IMR-90 (cell line): Measurements from ENCODE around the gene HOXD8. TPM values are rescaled to one million over a fixed set of nuclear protein-coding genes. Genes with fewer than 3 reads are reported as not detected.

Experiments used
- ATAC-seq: fragments of 200-7000 bp; cut with Tn5 transposase; 2 replicates; pipeline ENCODE4 v1.9.1; 2020; ENCODE audit warnings: low read depth, mild to moderate bottlenecking, moderate library complexity
- BruUV-seq: library from RNA; stranded (reverse); fragments of 400-500 nt; replicated peaks from 2 replicates; lab custom pipeline; 2021; lab: Mats Ljungman, UMichigan
- CTCF ChIA-PET: fragments of 300-600 bp; formaldehyde crosslinking; extraction: SDS; loops from one replicate; lab custom pipeline; 2021; ENCODE audit warnings: antibody characterized with exemption; lab: Yijun Ruan, JAX
- POLR2A ChIA-PET: fragments of 300-600 bp; sonication (Branson Sonifier 250); formaldehyde crosslinking; loops from one replicate; lab custom pipeline; 2022; ENCODE audit warnings: antibody characterized with exemption; ENCODE audit not compliant: unreplicated experiment; lab: Charles Lee
- DNase-seq: peaks from one replicate; pipeline ENCODE4 v3.0.0; 2013
- H2AFZ ChIP-seq: replicated peaks from 2 replicates; pipeline ENCODE3; 2013; ENCODE audit warnings: low read length, mild to moderate bottlenecking; ENCODE audit not compliant: poor library complexity
- H2AK5ac ChIP-seq: 2 replicates; pipeline ENCODE4 v1.6.1; 2013; ENCODE audit warnings: low read depth, low read length, inconsistent platforms
- H2AK9ac ChIP-seq: replicated peaks from 2 replicates; pipeline ENCODE3; 2013; ENCODE audit warnings: mild to moderate bottlenecking, low read depth, low read length, moderate library complexity; ENCODE audit not compliant: poor library complexity
- H2BK120ac ChIP-seq: 2 replicates; pipeline ENCODE4 v1.6.1; 2013; ENCODE audit warnings: low read depth, low read length, inconsistent platforms
- H2BK15ac ChIP-seq: 3 replicates; pipeline ENCODE4 v1.6.1; 2013; ENCODE audit warnings: low read depth, low read length, inconsistent platforms
- H2BK20ac ChIP-seq: 2 replicates; pipeline ENCODE4 v1.6.1; 2013; ENCODE audit warnings: low read depth, mild to moderate bottlenecking, inconsistent platforms, low read length, moderate library complexity
- H2BK5ac ChIP-seq: 2 replicates; pipeline ENCODE4 v1.6.1; 2013; ENCODE audit warnings: mild to moderate bottlenecking, low read depth, low read length, inconsistent platforms; ENCODE audit not compliant: poor library complexity, severe bottlenecking
- H3K14ac ChIP-seq: replicated peaks from 2 replicates; pipeline ENCODE4 v1.6.1; 2013; ENCODE audit warnings: low read depth, low read length, inconsistent platforms
- H3K18ac ChIP-seq: 2 replicates; pipeline ENCODE4 v1.6.1; 2013; ENCODE audit warnings: low read depth, low read length, control low read depth
- H3K23ac ChIP-seq: 2 replicates; pipeline ENCODE4 v1.6.1; 2013; ENCODE audit warnings: low read depth, low read length, inconsistent platforms
- H3K27ac ChIP-seq: 2 replicates; pipeline ENCODE4 v1.5.1; 2013; ENCODE audit warnings: mild to moderate bottlenecking, control low read depth, low read length; ENCODE audit not compliant: insufficient read depth
- H3K27me3 ChIP-seq: 2 replicates; pipeline ENCODE4 v1.6.1; 2013; ENCODE audit warnings: low read length; ENCODE audit not compliant: control insufficient read depth, insufficient read depth
- H3K36me3 ChIP-seq: 2 replicates; pipeline ENCODE4 v1.6.1; 2013; ENCODE audit warnings: low read length, mixed read lengths; ENCODE audit not compliant: control insufficient read depth, insufficient read depth
- H3K4ac ChIP-seq: 2 replicates; pipeline ENCODE4 v1.6.1; 2013; ENCODE audit warnings: low read depth, low read length, inconsistent platforms
- H3K4me1 ChIP-seq: 2 replicates; pipeline ENCODE4 v1.6.1; 2013; ENCODE audit warnings: low read length, mixed read lengths; ENCODE audit not compliant: control insufficient read depth, insufficient read depth
- H3K4me2 ChIP-seq: 2 replicates; pipeline ENCODE4 v1.6.1; 2013; ENCODE audit warnings: low read depth, mild to moderate bottlenecking, control low read depth, low read length, moderate library complexity
- H3K4me3 ChIP-seq: 2 replicates; pipeline ENCODE4 v1.5.1; 2013; ENCODE audit warnings: low read depth, mild to moderate bottlenecking, control low read depth, low read length, moderate library complexity; ENCODE audit not compliant: insufficient read depth
- H3K56ac ChIP-seq: 2 replicates; pipeline ENCODE4 v1.6.1; 2013; ENCODE audit warnings: low read length, inconsistent platforms; ENCODE audit not compliant: insufficient read depth; ENCODE audit errors: extremely low read depth
- H3K79me1 ChIP-seq, 2 experiments: 2 replicates each; pipeline ENCODE4 v1.6.1; 2013; ENCODE audit warnings: low read length in 2 of 2, inconsistent platforms in 1 of 2, low read depth in 1 of 2
- H3K9ac ChIP-seq: 2 replicates; pipeline ENCODE4 v1.6.1; 2013; ENCODE audit warnings: low read depth, low read length, control low read depth
- H3K9me1 ChIP-seq: 2 replicates; pipeline ENCODE4 v1.6.1; 2013; ENCODE audit warnings: low read length, inconsistent platforms; ENCODE audit not compliant: insufficient read depth
- H3K9me3 ChIP-seq: 2 replicates; pipeline ENCODE4 v1.6.1; 2013; ENCODE audit warnings: low read length; ENCODE audit not compliant: control insufficient read depth, insufficient read depth
- H4K20me1 ChIP-seq: 2 replicates; pipeline ENCODE4 v1.6.1; 2013; ENCODE audit warnings: low read length, inconsistent platforms; ENCODE audit not compliant: insufficient read depth
- H4K5ac ChIP-seq: 2 replicates; pipeline ENCODE4 v1.6.1; 2013; ENCODE audit warnings: mild to moderate bottlenecking, low read depth, low read length, control low read depth
- H4K8ac ChIP-seq, 2 experiments: 2 replicates each; pipeline ENCODE4 v1.6.1; 2013; ENCODE audit warnings: low read depth in 2 of 2, low read length in 2 of 2, control low read depth in 1 of 2, inconsistent platforms in 1 of 2
- H4K91ac ChIP-seq: 2 replicates; pipeline ENCODE4 v1.6.1; 2013; ENCODE audit warnings: low read depth, low read length, inconsistent platforms; ENCODE audit not compliant: insufficient read depth
- BHLHE40 ChIP-seq: fragments of 150-350 bp; IDR thresholded peaks from 2 replicates; pipeline ENCODE4 v1.6.1; 2016; ENCODE audit warnings: mild to moderate bottlenecking, low read depth, low read length
- FOS ChIP-seq: fragments of 150-350 bp; IDR thresholded peaks from 2 replicates; pipeline ENCODE4 v1.6.1; 2016; ENCODE audit warnings: low read depth, low read length
- NFE2L2 ChIP-seq: fragments of 150-350 bp; IDR thresholded peaks from 2 replicates; pipeline ENCODE4 v1.6.1; 2016; ENCODE audit warnings: low read depth, mild to moderate bottlenecking, low read length
- RAD21 ChIP-seq: IDR thresholded peaks from 2 replicates; pipeline ENCODE4 v1.6.1; 2012; ENCODE audit warnings: low read length, improper control_type of control experiment
- RFX5 ChIP-seq: IDR thresholded peaks from 2 replicates; pipeline ENCODE4 v1.8.0; 2012; ENCODE audit warnings: low read depth, mild to moderate bottlenecking, low read length, moderate library complexity
- SMC3 ChIP-seq: fragments of 150-350 bp; IDR thresholded peaks from 2 replicates; pipeline ENCODE4 v1.6.1; 2016; ENCODE audit warnings: low read depth, mild to moderate bottlenecking, antibody characterized with exemption, low read length, moderate library complexity
- WGBS, 2 experiments: methylation state at CpG; one replicate each; pipeline versions ENCODE4 v1.1.5 to v1.1.7; 2013; ENCODE audit warnings: missing lambda C conversion rate in 2 of 2; ENCODE audit not compliant: insufficient read length in 1 of 2; ENCODE audit errors: extremely low coverage in 2 of 2; 5-methylcytosine and 5-hydroxymethylcytosine counted together
- dilution Hi-C: fragments of 300-500 bp; cut with HindIII; formaldehyde crosslinking; loops from one replicate; pipeline ENCODE4 v1.14.3; 2018; ENCODE audit warnings: low sequenced_read_pairs; ENCODE audit not compliant: unreplicated experiment
- in situ Hi-C: fragments of 300-500 bp; cut with MboI; formaldehyde crosslinking; loops from 3 replicates; pipeline ENCODE4 v1.14.3; 2019; ENCODE audit warnings: low sequenced_read_pairs, inconsistent platforms, mixed read lengths
- intact Hi-C: fragments of 100-400 bp; cut with micrococcal nuclease; formaldehyde crosslinking; loops from 2 replicates; pipeline ENCODE4 v1.10.0; 2022
- polyA plus RNA-seq, 3 experiments: library from polyadenylated mRNA; depleted of rRNA; stranded (reverse); fragments of >200 nt; gene quantifications; 2 replicates each; pipeline ENCODE4 v1.2.3, GENCODE V29; 2012; ENCODE audit warnings: low replicate concordance in 1 of 3
- total RNA-seq: library from RNA; depleted of rRNA; stranded (reverse); fragments of >200 nt; gene quantifications from 2 replicates; pipeline ENCODE4 v1.2.3, GENCODE V29; 2012
- TF ChIP-seq, protein P1 (sequence below): conservative IDR thresholded peaks from 2 replicates; pipeline ENCODE4 v1.5.1; 2012; ENCODE audit warnings: mild to moderate bottlenecking, low read depth, low read length, improper control_type of control experiment
- TF ChIP-seq, protein P2 (sequence below): fragments of 150-350 bp; IDR thresholded peaks from 2 replicates; pipeline ENCODE4 v1.6.1; 2016; ENCODE audit warnings: low read depth, mild to moderate bottlenecking, low read length, moderate library complexity, borderline replicate concordance

The HOXD8 gene
- total and polyA plus RNA-seq, 2 of the 4 experiments (the other 2 are of a cell fraction): not detected

DNA sequence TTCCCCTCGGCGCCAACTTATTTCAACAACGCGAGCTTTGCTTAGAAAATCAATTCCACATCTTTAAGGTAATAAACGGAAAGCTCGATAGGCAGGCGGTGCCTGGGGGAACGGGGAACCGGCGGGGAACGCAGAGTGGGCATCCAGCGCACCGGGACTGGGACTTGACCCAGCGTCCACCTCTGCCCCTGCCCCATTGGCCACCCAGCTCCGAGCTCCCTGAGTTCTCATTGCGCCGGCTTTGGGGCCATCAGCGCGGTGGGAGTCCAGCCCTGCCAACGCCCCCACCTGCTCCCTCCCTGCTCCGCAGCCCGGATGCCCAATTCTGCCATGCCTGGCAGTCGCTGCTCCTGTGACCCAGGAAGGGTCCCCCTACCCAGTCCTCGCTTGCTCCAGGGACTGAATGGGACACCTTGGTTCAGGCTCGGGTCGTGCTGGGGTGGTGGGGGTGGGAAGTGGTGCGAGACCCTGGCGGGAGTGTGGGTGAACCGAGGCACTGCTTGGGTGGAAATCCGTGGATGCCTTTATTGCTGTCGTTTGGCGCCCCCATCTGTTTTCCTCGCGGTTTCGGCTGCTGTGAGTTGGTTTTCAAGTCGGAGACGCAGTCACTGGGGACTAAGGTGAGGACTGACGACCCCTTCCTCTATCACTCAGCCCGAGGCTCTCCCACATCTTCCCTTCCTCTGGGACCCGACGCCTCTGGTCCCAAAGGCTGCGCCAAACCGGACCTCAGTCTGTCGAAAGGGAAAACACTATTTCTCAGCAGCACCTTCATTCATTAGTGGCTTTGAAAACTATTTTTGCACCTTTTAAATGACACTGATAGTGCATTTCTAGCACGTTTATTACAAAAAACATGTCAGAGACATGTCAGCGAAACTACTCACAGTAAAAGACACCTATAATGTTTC lies 43.4 kb upstream of the HOXD8 start:
- no TSS peak for BruUV-seq
- no peak overlapping the region for H2AFZ ChIP-seq
- intact Hi-C loops (loop anchor here (2.0 kb wide), 1 partner anchor 777 kb away; no protein-coding TSS in a partner anchor), in situ Hi-C loops (loop anchor here (25.0 kb wide), 2 partner anchors 1049 to 1349 kb away; no protein-coding TSS in a partner anchor), dilution Hi-C loops (no loop called here)
- DNase-seq (peak; percentile 34), ATAC-seq (0 out of 2 replicates have a peak, but pooled peaks have one; percentile 13)
- H3K14ac ChIP-seq: no peak overlapping the region
- no peaks in the 10 kb centered on the region for H3K36me3 ChIP-seq
- no peak overlapping the region for H3K27ac ChIP-seq
- H4K20me1 ChIP-seq: 0 out of 2 replicates have a peak, but pooled peaks cover under 1% of the 10 kb centered on the region
- no peaks in the 10 kb centered on the region for H3K79me1 ChIP-seq
- H2AK9ac ChIP-seq: no peak overlapping the region
- H4K5ac ChIP-seq: no peak overlapping the region
- H2BK20ac ChIP-seq: no peak overlapping the region
- H2BK120ac ChIP-seq: no peak overlapping the region
- CTCF ChIA-PET: interaction anchor here (1.0 kb wide), 1 partner anchor 396 kb away, joined by 8 read pairs; no protein-coding TSS in a partner anchor
- POLR2A ChIA-PET: no interaction called here
- TF ChIP-seq RAD21: peak; percentile 71
- TF ChIP-seq BHLHE40: no peak
- no peak for TF ChIP-seq NFE2L2
- TF ChIP-seq, protein P1, sequence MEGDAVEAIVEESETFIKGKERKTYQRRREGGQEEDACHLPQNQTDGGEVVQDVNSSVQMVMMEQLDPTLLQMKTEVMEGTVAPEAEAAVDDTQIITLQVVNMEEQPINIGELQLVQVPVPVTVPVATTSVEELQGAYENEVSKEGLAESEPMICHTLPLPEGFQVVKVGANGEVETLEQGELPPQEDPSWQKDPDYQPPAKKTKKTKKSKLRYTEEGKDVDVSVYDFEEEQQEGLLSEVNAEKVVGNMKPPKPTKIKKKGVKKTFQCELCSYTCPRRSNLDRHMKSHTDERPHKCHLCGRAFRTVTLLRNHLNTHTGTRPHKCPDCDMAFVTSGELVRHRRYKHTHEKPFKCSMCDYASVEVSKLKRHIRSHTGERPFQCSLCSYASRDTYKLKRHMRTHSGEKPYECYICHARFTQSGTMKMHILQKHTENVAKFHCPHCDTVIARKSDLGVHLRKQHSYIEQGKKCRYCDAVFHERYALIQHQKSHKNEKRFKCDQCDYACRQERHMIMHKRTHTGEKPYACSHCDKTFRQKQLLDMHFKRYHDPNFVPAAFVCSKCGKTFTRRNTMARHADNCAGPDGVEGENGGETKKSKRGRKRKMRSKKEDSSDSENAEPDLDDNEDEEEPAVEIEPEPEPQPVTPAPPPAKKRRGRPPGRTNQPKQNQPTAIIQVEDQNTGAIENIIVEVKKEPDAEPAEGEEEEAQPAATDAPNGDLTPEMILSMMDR: peak; percentile 60
- TF ChIP-seq, protein P2, sequence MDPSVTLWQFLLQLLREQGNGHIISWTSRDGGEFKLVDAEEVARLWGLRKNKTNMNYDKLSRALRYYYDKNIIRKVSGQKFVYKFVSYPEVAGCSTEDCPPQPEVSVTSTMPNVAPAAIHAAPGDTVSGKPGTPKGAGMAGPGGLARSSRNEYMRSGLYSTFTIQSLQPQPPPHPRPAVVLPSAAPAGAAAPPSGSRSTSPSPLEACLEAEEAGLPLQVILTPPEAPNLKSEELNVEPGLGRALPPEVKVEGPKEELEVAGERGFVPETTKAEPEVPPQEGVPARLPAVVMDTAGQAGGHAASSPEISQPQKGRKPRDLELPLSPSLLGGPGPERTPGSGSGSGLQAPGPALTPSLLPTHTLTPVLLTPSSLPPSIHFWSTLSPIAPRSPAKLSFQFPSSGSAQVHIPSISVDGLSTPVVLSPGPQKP: no peak
- TF ChIP-seq FOS: no peak
- TF ChIP-seq SMC3: peak; percentile 46
- TF ChIP-seq RFX5: no peak
- H3K4ac ChIP-seq: no peak overlapping the region
- H2AK5ac ChIP-seq: no peak overlapping the region
- H2BK5ac ChIP-seq: no peak overlapping the region
- H3K4me1 ChIP-seq: no peaks in the 10 kb centered on the region
- peaks cover 19% of the 10 kb centered on the region for H3K9me3 ChIP-seq
- no peak overlapping the region for H3K4me3 ChIP-seq
- peaks cover 89% of the 10 kb centered on the region for H3K27me3 ChIP-seq
- no peak overlapping the region for H4K91ac ChIP-seq
- no peak overlapping the region for H3K18ac ChIP-seq
- 0% methylated on average over 8 of the region's 46 CpGs; no CpG with 5 or more reads in 1 of the 2 experiments for WGBS, 2 experiments
- no peak overlapping the region for H3K4me2 ChIP-seq
- H2BK15ac ChIP-seq: no peak overlapping the region
- no peaks in the 10 kb centered on the region for H3K9me1 ChIP-seq
- no peak overlapping the region for H4K8ac ChIP-seq
- no peak overlapping the region for H3K23ac ChIP-seq
- no peak overlapping the region for H3K56ac ChIP-seq
- H3K9ac ChIP-seq: no peak overlapping the region
